GM12878 (cell line): ENCODE results near the gene KRTAP5-2. TPM values are rescaled to one million over a fixed set of nuclear protein-coding genes. Genes with fewer than 3 reads are reported as not detected.

Experiments used
- ATAC-seq: fragments of 200-7000 bp; cut with Tn5 transposase; 3 replicates; pipeline ENCODE4 v1.9.1; 2020; ENCODE audit warnings: mild to moderate bottlenecking, moderate library complexity
- BruUV-seq: library from RNA; stranded (reverse); fragments of 400-500 nt; replicated peaks from 2 replicates; lab custom pipeline; 2021; lab: Mats Ljungman, UMichigan
- CTCF ChIA-PET: fragments of 300-600 bp; sonication (Branson Sonifier 250); formaldehyde crosslinking; extraction: SDS; loops from one replicate; lab custom pipeline; 2021; ENCODE audit warnings: inconsistent platforms; lab: Yijun Ruan, JAX
- POLR2A ChIA-PET: fragments of 350-600 bp; formaldehyde crosslinking; extraction: SDS; loops from one replicate; lab custom pipeline; 2021; ENCODE audit warnings: inconsistent platforms; lab: Charles Lee
- RAD21 ChIA-PET: fragments of 300-600 bp; sonication (Branson Sonifier 250); formaldehyde crosslinking; loops from one replicate; lab custom pipeline; 2023; ENCODE audit warnings: antibody characterized with exemption; ENCODE audit not compliant: unreplicated experiment; lab: Charles Lee
- SMC1A ChIA-PET: fragments of 300-600 bp; sonication (Branson Sonifier 250); formaldehyde crosslinking; loops from one replicate; lab custom pipeline; 2023; ENCODE audit not compliant: unreplicated experiment, uncharacterized antibody; lab: Charles Lee
- DNase-seq: peaks from one replicate; pipeline ENCODE4 v3.0.0-alpha.2; 2011; ENCODE audit warnings: low read depth, low spot score
- FAIRE-seq: peaks from 3 replicates; lab custom pipeline; 2011; peaks lifted over from hg19 to GRCh38; lab: Jason Lieb, UNC
- H2AFZ ChIP-seq: 2 replicates; pipeline ENCODE4 v1.6.0; 2011; ENCODE audit warnings: low read depth, low read length, control low read depth; ENCODE audit not compliant: control insufficient read depth
- H3K27ac ChIP-seq: 2 replicates; pipeline ENCODE4 v1.5.1; 2011; ENCODE audit warnings: control low read depth; ENCODE audit not compliant: control insufficient read depth, insufficient read depth
- H3K27me3 ChIP-seq, 2 experiments: replicated peaks in 1 of 2; 2 replicates each; pipeline versions ENCODE4 v1.6.0 to v1.6.1; 2011; ENCODE audit warnings: low read length in 1 of 2; ENCODE audit not compliant: control insufficient read depth in 2 of 2, insufficient read depth in 2 of 2
- H3K36me3 ChIP-seq, 2 experiments: 2 replicates each; pipeline ENCODE4 v1.5.1; 2011; ENCODE audit warnings: low read length in 1 of 2; ENCODE audit not compliant: control insufficient read depth in 2 of 2, insufficient read depth in 2 of 2
- H3K4me1 ChIP-seq: 2 replicates; pipeline ENCODE4 v1.6.1; 2011; ENCODE audit warnings: mild to moderate bottlenecking, low read length, moderate library complexity, mixed read lengths; ENCODE audit not compliant: control insufficient read depth, insufficient read depth
- H3K4me2 ChIP-seq: 2 replicates; pipeline ENCODE4 v1.6.0; 2011; ENCODE audit warnings: control low read depth; ENCODE audit not compliant: control insufficient read depth, insufficient read depth
- H3K4me3 ChIP-seq: fragments of 200-600 bp; sonication (generic); 2 replicates; pipeline ENCODE4 v1.5.1; 2016
- H3K79me2 ChIP-seq: 2 replicates; pipeline ENCODE4 v1.6.0; 2011; ENCODE audit warnings: low read length; ENCODE audit not compliant: control insufficient read depth, insufficient read depth
- H3K9ac ChIP-seq: 2 replicates; pipeline ENCODE4 v1.8.0; 2011; ENCODE audit warnings: low read length, control low read depth, mixed read lengths; ENCODE audit not compliant: control insufficient read depth, insufficient read depth
- H3K9me3 ChIP-seq: replicated peaks from 3 replicates; pipeline ENCODE4 v1.5.1; 2011; ENCODE audit warnings: mild to moderate bottlenecking, low read length; ENCODE audit not compliant: control insufficient read depth, insufficient read depth
- H4K20me1 ChIP-seq: 2 replicates; pipeline ENCODE4 v1.6.0; 2011; ENCODE audit not compliant: control insufficient read depth, insufficient read depth
- BACH1 ChIP-seq: fragments of 450-650 bp; IDR thresholded peaks from 2 replicates; pipeline ENCODE4 v1.6.1; 2017; ENCODE audit warnings: mild to moderate bottlenecking, borderline replicate concordance
- CHD2 ChIP-seq: IDR thresholded peaks from 2 replicates; pipeline ENCODE4 v1.6.1; 2011; ENCODE audit warnings: low read depth, low read length, improper control_type of control experiment, borderline replicate concordance
- E2F4 ChIP-seq: IDR thresholded peaks from 2 replicates; pipeline ENCODE4 v1.6.1; 2012; ENCODE audit warnings: low read depth, low read length, improper control_type of control experiment
- EP300 ChIP-seq, 2 experiments: fragments of 150-350 bp in 1 of 2; IDR thresholded peaks; 2 replicates each; pipeline ENCODE4 v1.6.1; 2011 to 2012; ENCODE audit warnings: low read depth in 2 of 2, low read length in 2 of 2, borderline replicate concordance in 1 of 2, improper control_type of control experiment in 1 of 2, inconsistent platforms in 1 of 2; ENCODE audit not compliant: control insufficient read depth in 1 of 2
- GATAD2B ChIP-seq: fragments of 450-650 bp; conservative IDR thresholded peaks from 2 replicates; pipeline ENCODE4 v1.6.1; 2017; ENCODE audit warnings: low read depth, mild to moderate bottlenecking, moderate library complexity
- IRF4 ChIP-seq: IDR thresholded peaks from 2 replicates; pipeline ENCODE4 v1.6.1; 2011; ENCODE audit warnings: low read depth, low read length
- MAX ChIP-seq: IDR thresholded peaks from 2 replicates; pipeline ENCODE4 v1.6.1; 2012; ENCODE audit warnings: low read depth, low read length, improper control_type of control experiment
- MTA2 ChIP-seq: fragments of 450-650 bp; IDR thresholded peaks from 2 replicates; pipeline ENCODE4 v1.6.1; 2016; ENCODE audit warnings: low read depth, mild to moderate bottlenecking, moderate library complexity
- MTA3 ChIP-seq: IDR thresholded peaks from 2 replicates; pipeline ENCODE4 v1.6.1; 2012; ENCODE audit warnings: low read length, inconsistent platforms, borderline replicate concordance
- NR2C1 ChIP-seq: fragments of 450-650 bp; IDR thresholded peaks from 2 replicates; pipeline ENCODE4 v1.6.1; 2017; ENCODE audit warnings: antibody characterized with exemption, mild to moderate bottlenecking, moderate library complexity
- NR2F1 ChIP-seq: fragments of 450-650 bp; conservative IDR thresholded peaks from 2 replicates; pipeline ENCODE4 v1.6.1; 2017; ENCODE audit warnings: mild to moderate bottlenecking
- NRF1 ChIP-seq: conservative IDR thresholded peaks from 2 replicates; pipeline ENCODE4 v1.6.1; 2011; ENCODE audit warnings: mild to moderate bottlenecking, low read depth, low read length, improper control_type of control experiment
- PBX3 ChIP-seq: IDR thresholded peaks from 2 replicates; pipeline ENCODE4 v1.6.1; 2011; ENCODE audit warnings: mild to moderate bottlenecking, low read depth, low read length, moderate library complexity; ENCODE audit not compliant: insufficient replicate concordance
- PML ChIP-seq: IDR thresholded peaks from 2 replicates; pipeline ENCODE4 v1.6.1; 2012; ENCODE audit warnings: low read length, inconsistent platforms
- RB1 ChIP-seq: fragments of 450-650 bp; formaldehyde crosslinking; IDR thresholded peaks from 2 replicates; pipeline ENCODE4 v1.6.1; 2017; ENCODE audit warnings: mild to moderate bottlenecking, borderline replicate concordance
- SMAD5 ChIP-seq: IDR thresholded peaks from 2 replicates; pipeline ENCODE4 v1.6.1; 2016; ENCODE audit warnings: antibody characterized with exemption, low read depth
- STAT3 ChIP-seq: IDR thresholded peaks from 2 replicates; pipeline ENCODE4 v1.6.1; 2011; ENCODE audit warnings: low read depth, low read length, improper control_type of control experiment
- TARDBP ChIP-seq: IDR thresholded peaks from 2 replicates; pipeline ENCODE4 v1.6.1; 2016; ENCODE audit warnings: borderline replicate concordance
- TBL1XR1 ChIP-seq: IDR thresholded peaks from 2 replicates; pipeline ENCODE4 v1.6.1; 2012; ENCODE audit warnings: low read depth, low read length, improper control_type of control experiment
- ZBTB40 ChIP-seq: fragments of 450-650 bp; IDR thresholded peaks from 2 replicates; pipeline ENCODE4 v1.6.1; 2016; ENCODE audit warnings: mild to moderate bottlenecking, moderate library complexity, borderline replicate concordance
- WGBS: methylation state at CpG from one replicate; pipeline ENCODE4 v1.1.6; 2016; ENCODE audit warnings: low lambda C conversion rate; ENCODE audit not compliant: insufficient replicate concordance, insufficient coverage; ENCODE audit errors: missing lambda C conversion rate; 5-methylcytosine and 5-hydroxymethylcytosine counted together
- in situ Hi-C: fragments of 300-500 bp; cut with MboI; formaldehyde crosslinking; loops from 9 replicates; pipeline ENCODE4 v1.14.3; 2018; ENCODE audit warnings: mixed read lengths
- intact Hi-C: fragments of 100-400 bp; cut with micrococcal nuclease; formaldehyde crosslinking; loops from one replicate; pipeline ENCODE4 v1.14.2; 2022; ENCODE audit not compliant: unreplicated experiment
- polyA plus RNA-seq, 11 experiments: library from polyadenylated mRNA; depleted of rRNA in 4 of 11; unstranded in 6 of 11; stranded (reverse) in 5 of 11; fragments of >200 nt; fragmentation: Nextera tagmentation in 4 of 11; fragmentation: Illumina TruSeq in 1 of 11; extraction: Ambion mirVana in 4 of 11; extraction: Trizol in 1 of 11; gene quantifications; 1 replicate in 1 of 11; 2 replicates in 10 of 11; pipeline versions ENCODE4 v1.2.1 to v1.2.3, GENCODE V29; 2011 to 2016; ENCODE audit warnings: inconsistent platforms in 2 of 11, missing spikeins in 2 of 11, low read depth in 1 of 11
- total RNA-seq, 4 experiments: library from RNA; depleted of rRNA in 3 of 4; stranded (reverse); fragments of >200 nt in 3 of 4; fragmentation: Illumina TruSeq in 1 of 4; extraction: Trizol in 1 of 4; gene quantifications; 2 replicates each; pipeline versions ENCODE4 v1.2.1 to v1.2.3, GENCODE V29; 2013 to 2021

Gene KRTAP5-2
- total and polyA plus RNA-seq, 10 of the 15 experiments (the other 5 are each of a cell fraction or from before 2014, with no cell fraction given) = not detected

GRCh38 chr11:1636291-1636950, 38.3 kb upstream of the KRTAP5-2 start:
- H3K9me3 ChIP-seq = no peaks in the 10 kb centered on the region
- intact Hi-C loops = no loop called here
- RAD21 ChIA-PET = no interaction called here
- H3K79me2 ChIP-seq = no peaks in the 10 kb centered on the region
- H3K27ac ChIP-seq = no peak overlapping the region
- H3K4me2 ChIP-seq = no peak overlapping the region
- FAIRE-seq (no peak), DNase-seq (no peak), ATAC-seq (no peak)
- SMC1A ChIA-PET = no interaction called here
- BruUV-seq = no TSS peak
- H3K27me3 ChIP-seq = no peaks in the 10 kb centered on the region; a peak in 2 of 4 replicates
- CTCF ChIA-PET = no interaction called here
- TF ChIP-seq IRF4 (no peak), GATAD2B (no peak), CHD2 (no peak), E2F4 (no peak), NR2C1 (no peak), TARDBP (no peak), RB1 (no peak), NR2F1 (no peak), NRF1 (no peak), MTA3 (no peak), TBL1XR1 (no peak), EP300 (IDR thresholded peaks at IDR 0.05; ENCODE audit: borderline replicate concordance in 1 of 2, control insufficient read depth in 1 of 2, low read depth in 2 of 2, low read length in 2 of 2) (no peak), STAT3 (no peak), PBX3 (no peak), BACH1 (no peak), MTA2 (no peak), PML (no peak), ZBTB40 (no peak), MAX (no peak), SMAD5 (no peak)
- 33% methylated on average over 19 of the region's 19 CpGs for WGBS
- H2AFZ ChIP-seq = no peak overlapping the region
- no peaks in the 10 kb centered on the region for H3K4me1 ChIP-seq
- H3K4me3 ChIP-seq = no peak overlapping the region
- no peak overlapping the region for H3K9ac ChIP-seq
- POLR2A ChIA-PET = no interaction called here
- H3K36me3 ChIP-seq = no peaks in the 10 kb centered on the region
- in situ Hi-C loops = no loop called here
- no peaks in the 10 kb centered on the region for H4K20me1 ChIP-seq
